ENCODE results near the gene ITGB1. TPM values are rescaled to one million over a fixed set of nuclear protein-coding genes. Genes with fewer than 3 reads are reported as not detected.

Gene ITGB1
- total RNA-seq, 1 experiment from 2014 or later = 223 TPM

DNA sequence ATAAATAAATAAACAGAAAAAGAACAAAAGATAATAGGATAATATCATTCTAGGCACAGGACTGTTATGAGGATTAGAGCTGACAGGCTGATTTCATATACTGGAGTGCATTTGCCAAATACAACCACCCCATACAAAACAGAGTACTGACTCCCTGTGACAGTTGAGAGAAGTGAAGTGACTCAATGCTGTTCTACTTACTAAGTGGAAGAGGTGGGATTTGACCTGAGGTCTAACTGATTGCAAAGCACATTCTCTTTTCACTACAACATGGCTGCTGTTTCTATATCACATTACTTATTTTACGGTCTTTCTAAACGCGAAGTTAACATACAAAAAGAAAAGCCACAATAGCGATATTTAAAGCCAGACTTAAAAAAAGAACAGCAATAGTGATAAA is 51.4 kb downstream of the ITGB1 start:
- H3K36me3 Mint-ChIP-seq (ENCODE audit: insufficient read depth in 1 of 3, low read depth in 3 of 3) = peaks cover 8 to 58% (median 25%) of the 10 kb centered on the region in 3 experiments
- H3K27me3 Mint-ChIP-seq (ENCODE audit: low read depth) = no peaks in the 10 kb centered on the region
- no peak overlapping the region for H2AFZ ChIP-seq (ENCODE audit: low read length)
- no peak overlapping the region for H3K56ac ChIP-seq (ENCODE audit: insufficient read length, low read depth, low read length)
- H3K23me2 ChIP-seq (ENCODE audit: insufficient read length, low read depth, low read length, poor library complexity, severe bottlenecking) = no peaks in the 10 kb centered on the region
- H2BK120ac ChIP-seq (ENCODE audit: low read depth, low read length, poor library complexity, severe bottlenecking) = no peak overlapping the region
- H3K4me1 ChIP-seq (ENCODE audit: insufficient read depth, low read length) = no peaks in the 10 kb centered on the region
- H2BK15ac ChIP-seq (ENCODE audit: low read depth, low read length) = no peak overlapping the region
- H4K91ac ChIP-seq (ENCODE audit: insufficient read length, low read depth, low read length) = no peak overlapping the region
- H4K20me1 ChIP-seq (ENCODE audit: control insufficient read depth, insufficient read depth, insufficient read length) = no peaks in the 10 kb centered on the region
- no peak overlapping the region for H3K4me2 ChIP-seq (ENCODE audit: insufficient read depth, insufficient read length, low read length)
- H3K14ac ChIP-seq (ENCODE audit: insufficient read depth, low read length) = no peak overlapping the region
- H2BK20ac ChIP-seq (ENCODE audit: low read depth, low read length, poor library complexity, severe bottlenecking) = no peak overlapping the region
- no peaks in the 10 kb centered on the region for H3K79me1 ChIP-seq (ENCODE audit: insufficient read depth, low read depth, low read length, poor library complexity, severe bottlenecking)
- H3K18ac ChIP-seq (ENCODE audit: insufficient read length, low read depth, low read length) = no peak overlapping the region
- H3K27ac ChIP-seq (ENCODE audit: insufficient read length, low read depth, low read length) = no peak overlapping the region
- no peak overlapping the region for H3K4ac ChIP-seq (ENCODE audit: low read depth, low read length)
- TF ChIP-seq, protein P1, sequence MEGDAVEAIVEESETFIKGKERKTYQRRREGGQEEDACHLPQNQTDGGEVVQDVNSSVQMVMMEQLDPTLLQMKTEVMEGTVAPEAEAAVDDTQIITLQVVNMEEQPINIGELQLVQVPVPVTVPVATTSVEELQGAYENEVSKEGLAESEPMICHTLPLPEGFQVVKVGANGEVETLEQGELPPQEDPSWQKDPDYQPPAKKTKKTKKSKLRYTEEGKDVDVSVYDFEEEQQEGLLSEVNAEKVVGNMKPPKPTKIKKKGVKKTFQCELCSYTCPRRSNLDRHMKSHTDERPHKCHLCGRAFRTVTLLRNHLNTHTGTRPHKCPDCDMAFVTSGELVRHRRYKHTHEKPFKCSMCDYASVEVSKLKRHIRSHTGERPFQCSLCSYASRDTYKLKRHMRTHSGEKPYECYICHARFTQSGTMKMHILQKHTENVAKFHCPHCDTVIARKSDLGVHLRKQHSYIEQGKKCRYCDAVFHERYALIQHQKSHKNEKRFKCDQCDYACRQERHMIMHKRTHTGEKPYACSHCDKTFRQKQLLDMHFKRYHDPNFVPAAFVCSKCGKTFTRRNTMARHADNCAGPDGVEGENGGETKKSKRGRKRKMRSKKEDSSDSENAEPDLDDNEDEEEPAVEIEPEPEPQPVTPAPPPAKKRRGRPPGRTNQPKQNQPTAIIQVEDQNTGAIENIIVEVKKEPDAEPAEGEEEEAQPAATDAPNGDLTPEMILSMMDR (conservative IDR thresholded peaks at IDR 0.05) = no peak
- no peak overlapping the region for H2BK12ac ChIP-seq (ENCODE audit: insufficient read length, low read depth, low read length)
- no peaks in the 10 kb centered on the region for H3K9me3 ChIP-seq (ENCODE audit: control insufficient read depth, low read depth, low read length)
- no peak overlapping the region for H3K23ac ChIP-seq (ENCODE audit: insufficient read length, low read depth, low read length)
- no peak for DNase-seq
- no CpG with 5 or more reads among the region's 4 CpGs for WGBS (ENCODE audit: extremely low coverage, insufficient read length, low lambda C conversion rate)
- no peak overlapping the region for H3K4me3 Mint-ChIP-seq
- no peak overlapping the region for H4K8ac ChIP-seq (replicated peaks; ENCODE audit: insufficient read length, low read depth, low read length)
- no peak overlapping the region for H3T11ph ChIP-seq (ENCODE audit: low read length)
- H3K4me1 Mint-ChIP-seq = no peaks in the 10 kb centered on the region
- no peak overlapping the region for H3K27ac Mint-ChIP-seq
- H2BK5ac ChIP-seq (ENCODE audit: insufficient read length, low read length) = no peak overlapping the region
- no peak overlapping the region for H2AK5ac ChIP-seq (ENCODE audit: insufficient read length, low read length)
- no peak overlapping the region for H4K5ac ChIP-seq (ENCODE audit: insufficient read length, low read depth, low read length)
- no peak overlapping the region for H3K9ac ChIP-seq (ENCODE audit: extremely low read depth, insufficient read length, low read length)
- no peaks in the 10 kb centered on the region for H3K79me2 ChIP-seq (ENCODE audit: insufficient read depth, low read length)
- no peaks in the 10 kb centered on the region for H3K27me3 ChIP-seq (ENCODE audit: insufficient read depth, low read length)
- H3K9me3 Mint-ChIP-seq = no peaks in the 10 kb centered on the region

Data from H9 (cell line).